ENCODE results near the gene GPR25. TPM values are rescaled to one million over a fixed set of nuclear protein-coding genes. Genes with fewer than 3 reads are reported as not detected.
A peak's percentile ranks its signal among the peaks of the same experiment; 100 is the strongest.

GPR25 gene
- total RNA-seq, 1 donor from 2014 or later, result not detected

DNA sequence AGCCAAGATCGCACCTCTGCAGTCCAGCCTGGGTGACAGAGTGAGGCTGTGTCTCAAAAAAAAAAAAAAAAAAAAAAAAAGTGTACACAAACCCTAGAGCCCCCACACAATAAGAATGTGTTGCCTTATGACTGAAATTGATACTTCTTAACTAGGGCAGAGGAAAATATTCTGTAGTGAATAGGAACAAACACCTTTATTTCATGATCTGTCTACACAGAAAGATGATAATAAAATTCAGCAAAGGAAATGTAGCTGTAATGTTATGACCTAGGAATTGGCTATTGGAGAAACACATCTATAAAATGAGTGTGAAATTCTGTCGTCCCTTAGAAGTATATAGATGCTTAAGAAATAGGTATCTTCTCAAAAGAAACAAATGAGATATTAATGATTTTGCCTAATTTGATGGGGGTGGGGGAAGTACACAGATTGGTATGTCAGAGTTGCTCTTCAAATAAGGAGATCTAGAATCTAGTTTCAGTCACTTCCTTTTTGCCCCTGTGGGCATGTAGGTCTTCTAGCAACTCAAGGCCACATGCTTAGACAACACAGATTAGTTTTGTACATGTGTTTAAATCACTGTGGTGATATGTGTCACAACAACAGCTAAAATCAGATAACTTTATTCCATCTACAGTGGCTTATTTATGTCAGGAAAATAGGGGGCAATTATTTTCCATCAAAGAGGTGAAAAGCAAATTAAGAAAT lies 10.7 kb upstream of the GPR25 start:
- H3K36me3 Mint-ChIP-seq (ENCODE audit: low read depth), result no peaks in the 10 kb centered on the region
- no peak for DNase-seq (ENCODE audit: low spot score)
- peaks cover 20% of the 10 kb centered on the region for H3K27me3 Mint-ChIP-seq (ENCODE audit: insufficient read depth)
- H3K9me3 Mint-ChIP-seq, result no peaks in the 10 kb centered on the region
- peak overlapping the region; percentile 42 for H3K27ac Mint-ChIP-seq
- peaks cover 28% of the 10 kb centered on the region for H3K4me1 Mint-ChIP-seq (ENCODE audit: low read depth)
- no peak overlapping the region for H3K4me3 Mint-ChIP-seq
- intact Hi-C loops (cut with micrococcal nuclease), result no loop called here

DNA sequence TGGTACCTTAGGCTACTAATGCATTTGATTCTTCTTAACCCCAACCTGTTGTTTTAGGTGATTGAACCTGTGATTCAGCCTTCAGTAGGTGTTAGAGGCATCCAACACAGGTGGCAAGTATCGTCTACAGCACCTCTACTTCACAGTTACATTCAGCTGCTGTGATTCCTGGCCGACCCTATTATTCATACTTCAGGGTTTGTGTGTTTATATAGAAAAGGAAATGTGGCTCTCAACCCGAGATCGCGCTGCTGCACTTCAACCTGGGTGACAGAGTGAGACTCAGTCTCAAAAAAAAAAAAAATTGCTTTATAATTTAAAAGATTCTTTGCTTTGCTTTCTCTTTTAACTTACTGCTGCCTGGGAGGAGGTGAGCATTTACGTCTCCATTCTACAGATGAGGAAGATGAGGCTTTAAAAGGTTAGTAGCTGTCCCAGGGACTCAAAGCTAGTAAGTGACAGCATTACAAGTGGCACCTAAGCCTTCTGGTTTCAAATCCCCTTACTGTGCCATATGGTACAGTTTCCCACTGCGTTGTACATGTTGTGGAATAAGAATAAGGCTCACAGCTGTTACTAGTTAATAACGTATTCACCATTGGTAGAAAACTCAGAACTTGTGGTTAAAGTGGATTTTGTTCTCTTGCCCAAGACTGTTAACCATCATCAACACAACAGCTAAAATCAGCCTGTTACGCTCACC lies 9.9 kb upstream of the GPR25 start:
- DNase-seq (ENCODE audit: low spot score), result no peak
- peaks cover 31% of the 10 kb centered on the region for H3K4me1 Mint-ChIP-seq (ENCODE audit: low read depth)
- no peaks in the 10 kb centered on the region for H3K9me3 Mint-ChIP-seq
- no peak overlapping the region for H3K4me3 Mint-ChIP-seq
- peaks cover 24% of the 10 kb centered on the region for H3K27me3 Mint-ChIP-seq (ENCODE audit: insufficient read depth)
- H3K27ac Mint-ChIP-seq, result no peak overlapping the region
- H3K36me3 Mint-ChIP-seq (ENCODE audit: low read depth), result no peaks in the 10 kb centered on the region
- intact Hi-C loops (cut with micrococcal nuclease), result no loop called here

DNA sequence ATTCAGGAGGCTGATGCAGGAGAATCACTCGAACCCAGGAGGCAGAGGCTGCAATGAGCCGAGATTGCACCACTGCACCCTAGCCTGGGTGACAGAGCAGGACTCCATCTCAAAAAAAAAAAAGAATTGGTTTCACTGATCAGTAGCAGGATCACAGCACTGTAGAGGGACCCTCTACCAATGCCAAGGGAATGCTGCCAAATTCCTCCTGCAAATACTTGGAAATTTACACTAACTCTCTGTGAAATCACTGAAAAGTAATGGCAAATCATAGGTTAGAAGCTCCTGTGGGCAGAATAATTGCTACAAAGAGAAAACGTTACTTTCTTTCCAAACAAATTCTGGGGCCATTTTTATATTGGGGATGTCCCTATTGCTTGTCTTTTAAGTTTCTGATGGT lies 6.7 kb upstream of the GPR25 start:
- no peak overlapping the region for H3K4me3 Mint-ChIP-seq
- H3K36me3 Mint-ChIP-seq (ENCODE audit: low read depth), result no peaks in the 10 kb centered on the region
- peaks cover 41% of the 10 kb centered on the region for H3K4me1 Mint-ChIP-seq (ENCODE audit: low read depth)
- no peaks in the 10 kb centered on the region for H3K9me3 Mint-ChIP-seq
- intact Hi-C loops (cut with micrococcal nuclease), result loop anchor here (1.0 to 5.0 kb wide), 5 partner anchors 12 to 241 kb away; no protein-coding TSS in a partner anchor
- no peak overlapping the region for H3K27ac Mint-ChIP-seq
- H3K27me3 Mint-ChIP-seq (ENCODE audit: insufficient read depth), result peaks cover 34% of the 10 kb centered on the region
- DNase-seq (ENCODE audit: low spot score), result no peak

DNA sequence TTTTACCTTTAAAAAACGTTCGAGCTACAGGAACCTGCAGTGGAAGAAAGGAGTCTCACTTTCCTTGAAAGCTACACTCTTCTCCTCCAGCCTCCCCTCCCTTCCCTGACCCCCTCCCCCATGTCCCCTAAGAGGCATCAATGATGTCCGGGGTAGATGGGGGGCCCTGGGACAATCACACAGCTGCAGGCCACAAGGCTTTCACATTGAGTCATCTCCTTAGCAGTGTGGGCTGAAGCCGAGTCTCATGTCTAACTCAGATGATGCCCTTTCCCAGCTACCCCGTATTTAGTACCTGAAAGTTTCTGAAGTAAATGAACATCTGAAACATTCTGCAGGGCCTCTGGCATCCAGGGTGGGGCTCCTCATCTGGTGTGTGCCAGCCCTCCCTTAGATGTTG lies 6.3 kb upstream of the GPR25 start:
- DNase-seq (ENCODE audit: low spot score), result no peak
- Mint-ChIP-seq H3K27me3 (ENCODE audit: insufficient read depth) (peaks cover 37% of the 10 kb centered on the region), H3K4me3 (no peak overlapping the region), H3K27ac (no peak overlapping the region), H3K4me1 (ENCODE audit: low read depth) (peaks cover 41% of the 10 kb centered on the region), H3K9me3 (no peaks in the 10 kb centered on the region), H3K36me3 (ENCODE audit: low read depth) (no peaks in the 10 kb centered on the region)
- intact Hi-C loops (cut with micrococcal nuclease), result loop anchor here (1.0 to 5.0 kb wide), 5 partner anchors 12 to 241 kb away; no protein-coding TSS in a partner anchor

DNA sequence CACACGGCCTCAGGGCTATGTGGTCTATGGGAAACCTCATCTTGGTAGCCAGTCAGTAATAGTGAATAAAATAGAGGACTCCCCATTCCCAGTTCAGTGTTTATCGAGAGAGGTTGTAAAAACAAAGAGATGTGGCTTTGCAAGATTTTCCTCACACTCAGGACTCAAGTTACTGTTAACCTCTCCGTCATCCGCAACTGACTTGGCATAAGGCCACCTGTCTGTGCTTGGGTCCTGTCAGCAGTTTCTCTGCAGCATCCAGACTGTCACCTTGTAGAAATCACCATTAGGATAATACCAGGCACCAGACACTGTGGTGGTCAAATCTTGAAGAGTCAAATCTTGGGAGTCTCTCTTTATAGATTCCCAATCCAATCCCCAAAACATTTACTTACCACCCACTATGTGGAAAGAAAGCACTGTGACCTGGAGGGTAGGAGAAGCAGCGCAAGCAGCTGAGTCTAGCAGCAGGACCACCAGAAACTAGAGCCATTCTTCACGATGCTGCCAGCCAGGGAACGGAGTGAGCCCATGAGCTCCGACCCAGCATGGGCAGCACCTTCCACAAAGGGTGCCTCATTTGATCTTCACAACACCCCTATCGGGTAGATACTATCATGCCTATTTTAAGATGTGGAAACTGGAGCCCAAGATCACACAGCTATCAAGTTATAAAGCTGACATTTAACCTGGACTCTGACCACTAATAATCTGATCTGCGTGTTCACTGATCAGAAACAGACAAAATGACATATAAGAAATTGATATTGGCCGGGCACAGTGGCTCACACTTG lies 5.6 kb upstream of the GPR25 start:
- no peak overlapping the region for H3K27ac Mint-ChIP-seq
- H3K36me3 Mint-ChIP-seq (ENCODE audit: low read depth), result no peaks in the 10 kb centered on the region
- no peak for DNase-seq (ENCODE audit: low spot score)
- peaks cover 38% of the 10 kb centered on the region for H3K4me1 Mint-ChIP-seq (ENCODE audit: low read depth)
- intact Hi-C loops (cut with micrococcal nuclease), result loop anchor here (5.0 kb wide), 1 partner anchor 40 kb away; no protein-coding TSS in a partner anchor
- H3K9me3 Mint-ChIP-seq, result no peaks in the 10 kb centered on the region
- peaks cover 43% of the 10 kb centered on the region for H3K27me3 Mint-ChIP-seq (ENCODE audit: insufficient read depth)
- no peak overlapping the region for H3K4me3 Mint-ChIP-seq

DNA sequence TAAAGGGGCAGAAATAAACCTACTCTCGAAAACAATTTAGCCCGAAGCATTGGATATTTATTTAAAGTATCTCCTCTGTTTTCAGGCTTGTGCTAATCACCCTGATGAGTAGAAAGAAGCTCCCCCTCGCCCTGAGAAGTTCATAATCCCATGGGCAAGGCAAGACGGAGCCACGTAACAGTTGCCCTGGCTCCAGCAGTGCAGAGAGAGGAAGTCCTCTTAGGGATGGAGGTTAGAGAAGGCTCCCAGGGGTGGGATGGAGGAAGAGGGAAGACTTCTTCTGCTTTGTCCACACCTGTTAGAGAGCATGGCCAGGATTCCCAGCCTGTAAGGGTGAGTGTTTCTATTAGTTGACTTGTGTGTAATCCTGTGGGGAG lies 3.4 kb upstream of the GPR25 start:
- Mint-ChIP-seq H3K4me3 (no peak overlapping the region), H3K4me1 (ENCODE audit: low read depth) (peaks cover 34% of the 10 kb centered on the region), H3K27me3 (ENCODE audit: insufficient read depth) (peaks cover 34% of the 10 kb centered on the region)

DNA sequence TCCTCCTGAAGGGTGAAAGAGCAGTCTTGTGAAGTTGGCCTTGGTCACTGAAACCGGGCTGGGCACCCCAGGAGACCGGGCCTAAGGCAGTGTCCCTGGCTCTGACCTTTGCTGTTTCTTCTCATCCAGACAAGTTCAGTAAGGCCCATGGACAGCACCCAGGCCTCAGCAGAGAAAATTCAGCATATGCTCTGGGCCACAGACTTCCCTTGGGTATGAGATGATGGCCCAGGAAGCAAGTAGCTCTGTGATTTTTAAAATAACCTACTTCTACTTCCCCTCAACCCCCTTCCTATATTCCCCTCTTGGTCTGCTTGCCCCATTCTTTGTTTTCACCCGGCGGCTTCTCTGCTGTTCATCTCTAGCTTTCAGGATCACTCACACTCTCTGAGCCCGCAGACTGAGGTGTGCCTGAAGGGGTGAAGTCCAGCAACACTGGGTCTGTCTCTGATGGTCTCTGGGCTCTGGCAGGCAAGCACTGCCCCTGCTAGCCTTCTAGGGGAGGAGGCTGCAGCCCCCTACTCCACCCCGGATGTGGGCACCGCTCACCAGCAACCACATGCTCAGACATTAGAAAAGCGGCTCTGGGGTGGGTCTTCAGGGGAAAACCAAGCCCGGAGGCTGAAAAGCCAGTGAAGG lies 2.9 kb upstream of the GPR25 start:
- no peak for DNase-seq (ENCODE audit: low spot score)
- Mint-ChIP-seq H3K4me3 (no peak overlapping the region), H3K27me3 (ENCODE audit: insufficient read depth) (peaks cover 37% of the 10 kb centered on the region), H3K36me3 (ENCODE audit: low read depth) (no peaks in the 10 kb centered on the region), H3K27ac (no peak overlapping the region), H3K9me3 (no peaks in the 10 kb centered on the region), H3K4me1 (ENCODE audit: low read depth) (peaks cover 33% of the 10 kb centered on the region)
- intact Hi-C loops (cut with micrococcal nuclease), result loop anchor here (5.0 kb wide), 1 partner anchor 37 kb away; no protein-coding TSS in a partner anchor

More for the DNA sequence above, 3.4 kb upstream of the GPR25 start:
- no peak for DNase-seq (ENCODE audit: low spot score)
- H3K36me3 Mint-ChIP-seq (ENCODE audit: low read depth), result no peaks in the 10 kb centered on the region
- H3K9me3 Mint-ChIP-seq, result no peaks in the 10 kb centered on the region
- no peak overlapping the region for H3K27ac Mint-ChIP-seq
- intact Hi-C loops (cut with micrococcal nuclease), result loop anchor here (5.0 kb wide), 1 partner anchor 38 kb away; no protein-coding TSS in a partner anchor

DNA sequence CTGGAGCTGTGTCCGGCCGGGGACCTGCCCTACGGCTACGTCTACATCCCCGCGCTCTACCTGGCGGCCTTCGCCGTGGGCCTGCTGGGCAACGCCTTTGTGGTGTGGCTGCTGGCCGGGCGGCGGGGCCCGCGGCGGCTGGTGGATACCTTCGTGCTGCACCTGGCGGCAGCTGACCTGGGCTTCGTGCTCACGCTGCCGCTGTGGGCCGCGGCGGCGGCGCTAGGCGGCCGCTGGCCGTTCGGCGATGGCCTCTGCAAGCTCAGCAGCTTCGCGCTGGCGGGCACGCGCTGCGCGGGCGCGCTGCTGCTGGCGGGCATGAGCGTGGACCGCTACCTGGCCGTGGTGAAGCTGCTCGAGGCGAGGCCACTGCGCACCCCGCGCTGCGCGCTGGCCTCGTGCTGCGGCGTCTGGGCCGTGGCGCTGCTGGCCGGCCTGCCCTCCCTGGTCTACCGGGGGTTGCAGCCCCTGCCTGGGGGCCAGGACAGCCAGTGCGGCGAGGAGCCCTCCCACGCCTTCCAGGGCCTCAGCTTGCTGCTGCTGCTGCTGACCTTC lies 412 bp downstream of the GPR25 start:
- no peak overlapping the region for H3K4me3 Mint-ChIP-seq
- H3K27me3 Mint-ChIP-seq (ENCODE audit: insufficient read depth), result peaks cover 51% of the 10 kb centered on the region
- no peak overlapping the region for H3K27ac Mint-ChIP-seq
- no peaks in the 10 kb centered on the region for H3K9me3 Mint-ChIP-seq
- no peak for DNase-seq (ENCODE audit: low spot score)
- H3K4me1 Mint-ChIP-seq (ENCODE audit: low read depth), result peaks cover 14% of the 10 kb centered on the region
- intact Hi-C loops (cut with micrococcal nuclease), result no loop called here
- H3K36me3 Mint-ChIP-seq (ENCODE audit: low read depth), result no peaks in the 10 kb centered on the region

DNA sequence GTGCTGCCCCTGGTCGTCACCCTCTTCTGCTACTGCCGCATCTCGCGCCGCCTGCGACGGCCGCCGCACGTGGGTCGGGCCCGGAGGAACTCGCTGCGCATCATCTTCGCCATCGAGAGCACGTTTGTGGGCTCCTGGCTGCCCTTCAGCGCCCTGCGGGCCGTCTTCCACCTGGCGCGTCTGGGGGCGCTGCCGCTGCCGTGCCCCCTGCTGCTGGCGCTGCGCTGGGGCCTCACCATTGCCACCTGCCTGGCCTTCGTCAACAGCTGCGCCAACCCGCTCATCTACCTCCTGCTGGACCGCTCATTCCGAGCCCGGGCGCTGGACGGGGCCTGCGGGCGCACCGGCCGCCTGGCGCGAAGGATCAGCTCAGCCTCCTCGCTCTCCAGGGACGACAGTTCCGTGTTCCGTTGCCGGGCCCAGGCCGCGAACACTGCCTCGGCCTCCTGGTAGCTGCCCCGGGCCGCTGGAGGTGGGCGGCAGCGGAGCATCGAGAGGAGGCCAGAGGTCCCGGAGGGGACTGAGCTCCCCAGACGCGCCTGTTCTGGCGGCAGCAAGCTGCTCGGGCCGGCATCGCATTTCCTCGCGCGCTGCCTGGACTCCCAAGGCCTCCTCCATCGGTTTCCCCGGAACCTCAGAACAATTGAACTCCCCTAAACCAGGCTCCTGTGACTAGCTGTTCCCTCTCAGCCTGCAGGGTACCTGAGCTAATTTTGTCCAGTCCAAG lies 1.1 kb downstream of the GPR25 start:
- no peaks in the 10 kb centered on the region for H3K36me3 Mint-ChIP-seq (ENCODE audit: low read depth)
- peaks cover 51% of the 10 kb centered on the region for H3K27me3 Mint-ChIP-seq (ENCODE audit: insufficient read depth)
- H3K27ac Mint-ChIP-seq, result no peak overlapping the region
- peaks cover 18% of the 10 kb centered on the region for H3K4me1 Mint-ChIP-seq (ENCODE audit: low read depth)
- H3K9me3 Mint-ChIP-seq, result no peaks in the 10 kb centered on the region
- no peak for DNase-seq (ENCODE audit: low spot score)
- no peak overlapping the region for H3K4me3 Mint-ChIP-seq
- intact Hi-C loops (cut with micrococcal nuclease), result no loop called here

DNA sequence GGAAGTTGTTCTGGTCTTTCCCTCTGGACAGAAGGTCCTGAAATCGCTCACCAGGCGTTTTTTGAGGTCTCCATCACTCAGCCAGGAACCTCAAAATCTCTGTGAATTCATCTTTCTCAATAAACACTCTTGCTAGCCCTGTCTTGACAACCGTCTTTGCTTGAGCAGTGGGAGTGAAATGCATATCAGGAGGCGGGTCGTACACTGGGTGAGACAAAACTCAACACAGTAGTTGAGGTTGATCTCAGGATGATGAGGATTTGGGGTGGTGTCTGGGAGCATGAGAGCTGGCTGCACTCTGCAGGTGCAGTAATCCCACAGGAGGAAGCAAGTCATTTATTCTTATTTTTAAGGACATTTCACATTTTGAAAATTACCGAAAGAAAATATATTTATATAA lies 1.9 kb downstream of the GPR25 start:
- no peak for DNase-seq (ENCODE audit: low spot score)
- H3K4me3 Mint-ChIP-seq, result no peak overlapping the region
- H3K4me1 Mint-ChIP-seq (ENCODE audit: low read depth), result peaks cover 13% of the 10 kb centered on the region
- H3K27me3 Mint-ChIP-seq (ENCODE audit: insufficient read depth), result peaks cover 49% of the 10 kb centered on the region
- intact Hi-C loops (cut with micrococcal nuclease), result no loop called here
- no peak overlapping the region for H3K27ac Mint-ChIP-seq
- no peaks in the 10 kb centered on the region for H3K36me3 Mint-ChIP-seq (ENCODE audit: low read depth)
- no peaks in the 10 kb centered on the region for H3K9me3 Mint-ChIP-seq

DNA sequence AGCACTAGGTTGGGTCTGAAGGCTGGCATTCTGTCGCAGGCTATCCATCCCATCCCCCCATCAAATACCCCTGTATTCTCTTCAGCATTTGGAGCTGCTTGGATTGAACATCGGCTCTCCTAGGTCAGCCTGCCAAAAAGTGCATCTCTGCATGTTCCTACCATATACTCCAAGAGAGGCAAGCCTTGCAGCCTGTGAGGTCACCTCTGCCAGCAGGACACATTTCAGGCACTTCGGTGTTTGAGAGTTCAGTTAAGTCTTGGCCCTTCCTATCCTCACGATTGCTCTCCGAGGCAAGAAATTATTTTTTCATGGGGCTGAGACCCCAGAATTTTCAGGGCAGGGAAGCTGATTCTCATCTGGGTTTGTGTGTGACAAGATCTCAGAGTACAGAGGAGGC lies 2.6 kb downstream of the GPR25 start:
- Mint-ChIP-seq H3K36me3 (ENCODE audit: low read depth) (no peaks in the 10 kb centered on the region), H3K27me3 (ENCODE audit: insufficient read depth) (peaks cover 54% of the 10 kb centered on the region), H3K4me3 (no peak overlapping the region), H3K9me3 (no peaks in the 10 kb centered on the region), H3K27ac (no peak overlapping the region), H3K4me1 (ENCODE audit: low read depth) (peaks cover 8% of the 10 kb centered on the region)
- DNase-seq (ENCODE audit: low spot score), result no peak
- intact Hi-C loops (cut with micrococcal nuclease), result no loop called here

DNA sequence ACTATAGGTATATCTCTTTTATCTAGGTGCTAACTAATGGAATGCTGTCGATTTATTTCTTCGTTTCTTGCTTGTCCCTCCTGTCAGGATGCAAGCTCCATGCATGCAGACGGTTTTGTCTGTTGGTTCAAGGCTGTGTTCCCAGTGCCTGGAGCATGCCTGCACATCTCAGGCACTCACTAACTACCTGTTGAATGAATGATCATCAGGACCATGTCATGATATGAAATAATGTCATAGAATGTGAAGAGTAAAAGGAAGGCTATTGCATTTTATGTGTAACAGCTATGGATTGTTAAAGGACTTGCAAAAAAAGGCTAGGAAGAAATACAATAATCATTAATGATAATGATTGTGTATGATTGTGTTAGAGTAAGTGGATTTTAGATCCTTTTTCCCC lies 4.2 kb downstream of the GPR25 start:
- Mint-ChIP-seq H3K36me3 (ENCODE audit: low read depth) (no peaks in the 10 kb centered on the region), H3K4me3 (no peak overlapping the region), H3K9me3 (no peaks in the 10 kb centered on the region), H3K27me3 (ENCODE audit: insufficient read depth) (peaks cover 52% of the 10 kb centered on the region), H3K4me1 (ENCODE audit: low read depth) (peaks cover 8% of the 10 kb centered on the region), H3K27ac (no peak overlapping the region)
- intact Hi-C loops (cut with micrococcal nuclease), result no loop called here
- DNase-seq (ENCODE audit: low spot score), result no peak

Measured in activated T-helper 1 cell treated with anti-CD3 and anti-CD28 coated beads, Interleukin-12 subunit alpha, Interleukin-12 subunit beta, Interleukin-2, Interleukin-4 antibody, amounts not matched to agents 30 ng/mL and 10 ng/mL and 1 ng/mL, durations not matched to agents 14 hours and 24 hours and 36 hours (primary cell).